GM12865 (cell line): Measurements from ENCODE around the gene NME4.

Source experiments
- DNase-seq: peaks from one replicate; pipeline ENCODE4 v3.0.0; 2010; ENCODE audit warnings: low read depth
- H3K4me3 ChIP-seq: 2 replicates; pipeline ENCODE4 v1.5.1; 2011; ENCODE audit warnings: mild to moderate bottlenecking, low read depth, low read length, control low read depth
- TF ChIP-seq, protein P1 (sequence below): IDR thresholded peaks from 2 replicates; pipeline ENCODE4 v1.5.1; 2011; ENCODE audit warnings: low read length, control low read depth, low read depth, inconsistent platforms; ENCODE audit not compliant: insufficient read depth; ENCODE audit errors: missing control alignments

NME4 gene

DNA sequence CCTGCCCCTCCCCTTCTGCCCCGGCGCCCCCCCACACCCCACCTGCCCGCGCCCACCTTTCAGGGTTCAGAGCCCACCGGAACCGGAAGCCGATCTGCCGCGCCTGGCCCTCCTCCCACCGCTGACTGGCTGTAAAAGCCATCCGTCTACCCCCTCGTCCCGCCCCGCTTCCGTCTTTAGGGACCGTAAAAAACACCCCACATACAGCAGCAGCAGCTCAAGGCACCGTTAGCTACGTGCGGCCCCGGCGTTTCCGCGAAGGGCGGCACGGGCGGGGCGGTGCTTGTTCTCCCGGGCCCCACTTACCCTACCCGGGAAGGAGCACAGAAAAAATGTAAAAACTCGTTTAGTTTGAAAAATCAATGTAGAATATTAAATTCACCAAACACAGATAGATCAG is 26.6 kb upstream of the NME4 start, which contains the start of gene MRPL28:
Gene MRPL28, minus strand, starts transcription at position 96 of the 400 bp plus-strand sequence. CDS start 320 bp downstream, outside the sequence.
- TF ChIP-seq, protein P1, sequence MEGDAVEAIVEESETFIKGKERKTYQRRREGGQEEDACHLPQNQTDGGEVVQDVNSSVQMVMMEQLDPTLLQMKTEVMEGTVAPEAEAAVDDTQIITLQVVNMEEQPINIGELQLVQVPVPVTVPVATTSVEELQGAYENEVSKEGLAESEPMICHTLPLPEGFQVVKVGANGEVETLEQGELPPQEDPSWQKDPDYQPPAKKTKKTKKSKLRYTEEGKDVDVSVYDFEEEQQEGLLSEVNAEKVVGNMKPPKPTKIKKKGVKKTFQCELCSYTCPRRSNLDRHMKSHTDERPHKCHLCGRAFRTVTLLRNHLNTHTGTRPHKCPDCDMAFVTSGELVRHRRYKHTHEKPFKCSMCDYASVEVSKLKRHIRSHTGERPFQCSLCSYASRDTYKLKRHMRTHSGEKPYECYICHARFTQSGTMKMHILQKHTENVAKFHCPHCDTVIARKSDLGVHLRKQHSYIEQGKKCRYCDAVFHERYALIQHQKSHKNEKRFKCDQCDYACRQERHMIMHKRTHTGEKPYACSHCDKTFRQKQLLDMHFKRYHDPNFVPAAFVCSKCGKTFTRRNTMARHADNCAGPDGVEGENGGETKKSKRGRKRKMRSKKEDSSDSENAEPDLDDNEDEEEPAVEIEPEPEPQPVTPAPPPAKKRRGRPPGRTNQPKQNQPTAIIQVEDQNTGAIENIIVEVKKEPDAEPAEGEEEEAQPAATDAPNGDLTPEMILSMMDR = no peak
- peak within 1 kb of the TSS; percentile 76 for H3K4me3 ChIP-seq
- DNase-seq = peak; percentile 97

DNA sequence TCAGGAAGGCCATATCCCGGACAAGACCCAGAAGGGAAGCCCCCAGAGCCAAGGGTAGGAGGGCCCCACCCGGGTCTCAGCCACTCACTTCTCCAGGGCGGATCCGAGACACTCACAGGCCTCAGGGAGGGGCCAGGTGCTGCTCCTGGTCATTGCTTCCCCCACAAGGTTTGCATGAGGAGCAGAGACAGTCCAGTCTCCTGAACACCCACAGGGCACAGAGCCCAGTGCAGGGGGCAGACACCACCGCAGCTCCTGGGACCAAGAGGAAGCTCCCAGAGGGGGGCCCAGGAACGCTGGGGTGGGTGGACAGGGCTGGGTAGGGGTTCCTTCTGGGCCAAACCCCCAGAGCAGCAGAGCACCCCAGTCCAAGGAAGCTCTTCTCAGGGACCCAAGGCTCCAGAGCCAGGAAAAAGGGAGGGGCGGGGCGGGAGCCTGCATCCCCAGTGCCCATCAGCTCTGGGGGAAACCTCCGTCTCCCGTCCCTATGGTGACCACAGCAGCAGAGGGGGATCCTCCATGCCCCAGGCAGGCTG is 26.0 kb upstream of the NME4 start:
- no peak for DNase-seq
- peak overlapping the region; percentile 43 for H3K4me3 ChIP-seq
- TF ChIP-seq, protein P1 = no peak

DNA sequence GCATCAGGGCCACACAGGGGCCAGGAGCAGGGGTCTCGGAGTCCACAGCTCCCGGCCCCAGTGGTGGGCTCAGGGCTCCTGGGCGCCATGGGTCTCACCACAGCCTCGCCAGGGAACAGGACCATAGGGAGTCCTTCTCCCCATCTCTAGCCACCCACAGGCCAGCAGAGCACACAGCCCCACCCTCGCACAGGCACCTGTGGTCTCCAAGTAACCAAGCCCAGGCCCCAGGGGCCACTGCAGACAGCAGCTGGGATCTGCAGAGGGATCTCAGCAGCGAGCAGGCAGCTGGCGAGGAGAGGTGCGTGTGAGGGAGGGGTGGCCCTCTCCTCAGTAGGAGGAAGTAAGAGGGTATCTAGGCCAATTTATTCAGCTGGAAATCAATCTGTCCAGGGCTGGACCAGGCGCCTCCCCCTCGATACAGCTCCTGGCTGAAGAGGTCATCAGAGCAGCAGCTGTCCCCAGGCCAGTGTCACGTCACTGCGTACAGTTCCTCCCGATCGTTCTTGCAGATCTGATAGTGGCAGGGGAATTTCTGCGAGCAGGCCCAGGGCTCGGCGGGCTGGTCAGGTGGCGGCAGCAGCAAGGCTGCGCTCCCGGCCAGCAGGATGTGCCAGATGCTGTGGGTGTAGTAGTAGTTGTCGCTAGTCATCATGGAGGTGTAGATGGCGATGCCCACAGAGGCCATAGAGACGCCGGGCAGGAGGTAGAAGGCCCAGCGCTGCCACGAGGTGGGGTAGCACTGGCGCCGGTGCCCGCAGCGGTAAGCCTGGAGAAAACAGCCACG is 25.3 kb upstream of the NME4 start:
- DNase-seq = no peak
- TF ChIP-seq, protein P1 = no peak
- H3K4me3 ChIP-seq = no peak overlapping the region

DNA sequence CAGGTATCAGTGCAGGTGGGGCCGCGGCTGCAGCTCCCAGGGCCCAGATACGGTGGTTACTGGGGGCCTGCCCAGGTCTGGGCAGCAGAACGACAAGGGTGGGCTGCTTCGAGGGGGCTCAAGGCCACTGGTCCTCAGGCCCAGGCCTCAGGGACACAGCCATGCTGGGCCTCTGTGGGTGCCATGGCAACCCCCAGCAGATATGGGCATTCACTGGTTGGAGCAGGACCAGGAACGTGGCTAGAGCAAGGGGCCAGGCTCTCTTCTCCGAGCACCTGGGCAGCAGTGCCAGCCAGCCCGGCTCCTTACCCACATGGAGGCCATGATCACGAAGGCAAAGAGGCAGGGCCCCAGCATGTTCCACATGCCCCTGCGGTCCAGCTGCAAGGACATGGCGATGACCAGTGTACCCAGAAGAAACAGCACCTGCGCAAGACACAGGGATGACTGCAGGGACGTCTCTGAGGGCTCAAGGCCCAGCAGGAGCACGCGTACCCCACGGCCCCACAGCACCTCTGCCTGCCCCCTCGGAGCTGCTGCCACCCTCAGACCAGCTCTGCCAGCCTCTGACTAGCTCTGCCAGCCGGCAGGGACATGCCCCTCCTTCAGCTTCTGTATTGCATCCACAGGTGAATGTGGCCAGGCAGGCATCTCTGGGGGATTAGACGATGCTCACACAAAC is 24.6 kb upstream of the NME4 start:
- TF ChIP-seq, protein P1 = no peak
- no peak overlapping the region for H3K4me3 ChIP-seq
- DNase-seq = no peak

DNA sequence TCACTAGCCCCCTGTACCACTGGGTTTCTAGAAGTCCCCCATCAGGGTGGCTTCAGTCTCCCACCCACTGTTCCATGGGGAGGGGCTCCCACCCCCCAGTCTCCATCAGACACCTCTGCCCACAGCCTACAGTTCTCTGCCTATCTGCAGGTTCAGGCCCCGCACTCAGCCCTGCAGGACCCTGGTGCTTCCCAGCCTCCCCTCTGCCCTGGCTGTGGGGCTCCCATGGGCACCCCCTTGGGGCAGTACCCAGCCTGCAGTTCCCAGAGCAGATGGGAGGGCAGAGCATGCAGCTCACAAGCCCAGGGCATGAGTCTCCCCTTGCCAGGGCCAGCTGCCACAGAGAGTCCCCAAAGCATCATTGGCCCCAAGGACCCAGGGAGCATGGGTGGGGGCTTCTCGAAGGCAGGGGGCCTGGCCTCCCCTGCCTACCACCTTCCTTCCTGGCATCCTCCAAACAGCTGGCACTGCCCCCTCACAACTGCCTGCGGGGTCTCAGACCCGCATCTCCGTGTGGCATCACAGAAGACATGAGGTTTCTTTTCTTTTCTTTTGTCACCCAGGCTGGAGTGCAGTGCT is 23.9 kb upstream of the NME4 start:
- DNase-seq = no peak
- TF ChIP-seq, protein P1 = no peak
- no peak overlapping the region for H3K4me3 ChIP-seq

DNA sequence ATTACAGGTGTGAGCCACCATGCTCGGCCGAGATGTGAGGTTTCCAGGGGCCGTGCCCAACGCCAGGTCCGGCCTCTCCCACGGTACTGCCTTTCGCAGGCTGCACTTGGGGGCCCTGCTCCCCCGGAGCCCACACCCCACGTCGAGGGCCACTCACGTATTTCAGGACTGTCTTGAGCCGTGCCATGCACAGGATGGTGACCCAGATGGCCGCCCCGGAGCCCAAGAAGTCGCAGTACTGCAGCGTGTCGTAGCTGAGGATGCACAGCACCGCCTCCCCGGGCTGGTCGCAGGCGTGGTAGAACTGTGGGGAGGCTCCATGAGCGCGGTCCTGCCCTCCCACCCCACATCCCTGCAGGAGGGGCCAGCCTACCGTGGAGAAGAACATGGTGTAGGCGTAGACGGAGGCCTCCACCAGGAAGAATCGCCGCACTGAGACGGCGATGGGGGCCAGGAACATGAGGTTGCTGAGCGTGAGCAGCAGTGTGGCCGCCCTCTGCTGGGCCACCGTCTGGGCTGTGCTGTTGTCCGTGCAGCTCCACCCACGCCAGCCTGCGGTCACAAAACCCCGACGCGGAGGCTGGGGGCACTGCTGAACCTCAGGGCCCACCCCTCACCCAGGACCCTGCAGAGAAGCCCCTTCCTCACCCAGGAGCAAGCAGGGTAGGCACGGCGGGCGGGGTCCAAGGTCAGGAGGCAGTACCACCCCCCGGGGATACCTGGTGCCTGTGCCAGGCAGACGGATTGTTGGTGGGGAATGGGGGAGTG is 23.0 kb upstream of the NME4 start:
- TF ChIP-seq, protein P1 = no peak
- no peak for DNase-seq

More for the DNA sequence above, 23.0 kb upstream of the NME4 start:
- H3K4me3 ChIP-seq = no peak overlapping the region
